Motor neuron (in vitro differentiated cells): Measurements from ENCODE around the gene PCDHA10. TPM values are rescaled to one million over a fixed set of nuclear protein-coding genes. Genes with fewer than 3 reads are reported as not detected.
"Not testable (repeated sequence)": the region's sequence is repeated elsewhere in the genome, so short reads cannot be mapped to it uniquely, and the experiment has no call there.

Experiments used
- ATAC-seq, 8 experiments: fragments of 200-7000 bp; cut with Tn5 transposase; replicated peaks in 6 of 8; 2 replicates each; pipeline ENCODE4 v1.8.0; 2021; ENCODE audit warnings: mild to moderate bottlenecking in 8 of 8, moderate library complexity in 8 of 8
- H3K27ac ChIP-seq, 2 donors: fragments of 250-450 bp; sonication (Bioruptor Pico); 2 replicates each; pipeline ENCODE4 v1.9.0; 2021; ENCODE audit warnings: antibody characterized with exemption in 2 of 2, mild to moderate bottlenecking in 2 of 2, moderate library complexity in 1 of 2
- H3K4me1 ChIP-seq, 2 donors: fragments of 250-450 bp; sonication (Bioruptor Pico); replicated peaks in 1 of 2; 2 replicates each; pipeline ENCODE4 v1.6.1; 2021; ENCODE audit warnings: antibody characterized with exemption in 2 of 2, mild to moderate bottlenecking in 2 of 2, moderate library complexity in 1 of 2
- H3K4me3 ChIP-seq, 5 donors: fragments of 250-450 bp; sonication (Bioruptor Pico); 2 replicates each; pipeline ENCODE4 v1.9.0; 2021; ENCODE audit warnings: antibody characterized with exemption in 5 of 5, mild to moderate bottlenecking in 5 of 5, moderate library complexity in 4 of 5
- WGBS, 10 experiments: fragments of 450-650 bp; shearing (Covaris generic); methylation state at CpG; one replicate each; pipeline ENCODE4 v1.0.0; 2022; 5-methylcytosine and 5-hydroxymethylcytosine counted together
- in situ Hi-C, 9 experiments: fragments of 400-800 bp; cut with MboI; loops; one replicate each; pipeline ENCODE4 v1.15.0; 2021; ENCODE audit warnings: low sequenced_read_pairs in 9 of 9, low pct_unique_long_range_greater_than_20kb in 2 of 9; ENCODE audit not compliant: unreplicated experiment in 9 of 9
- total RNA-seq, 8 experiments: library from RNA; unstranded; fragments of 300-600 nt; gene quantifications; 2 replicates each; pipeline versions ENCODE4 v1.2.3 to v1.2.4, GENCODE V29; 2022

PCDHA10 gene
- total RNA-seq, 8 experiments from 2014 or later, result 0.10 to 8.1 (median 2.0) TPM

DNA sequence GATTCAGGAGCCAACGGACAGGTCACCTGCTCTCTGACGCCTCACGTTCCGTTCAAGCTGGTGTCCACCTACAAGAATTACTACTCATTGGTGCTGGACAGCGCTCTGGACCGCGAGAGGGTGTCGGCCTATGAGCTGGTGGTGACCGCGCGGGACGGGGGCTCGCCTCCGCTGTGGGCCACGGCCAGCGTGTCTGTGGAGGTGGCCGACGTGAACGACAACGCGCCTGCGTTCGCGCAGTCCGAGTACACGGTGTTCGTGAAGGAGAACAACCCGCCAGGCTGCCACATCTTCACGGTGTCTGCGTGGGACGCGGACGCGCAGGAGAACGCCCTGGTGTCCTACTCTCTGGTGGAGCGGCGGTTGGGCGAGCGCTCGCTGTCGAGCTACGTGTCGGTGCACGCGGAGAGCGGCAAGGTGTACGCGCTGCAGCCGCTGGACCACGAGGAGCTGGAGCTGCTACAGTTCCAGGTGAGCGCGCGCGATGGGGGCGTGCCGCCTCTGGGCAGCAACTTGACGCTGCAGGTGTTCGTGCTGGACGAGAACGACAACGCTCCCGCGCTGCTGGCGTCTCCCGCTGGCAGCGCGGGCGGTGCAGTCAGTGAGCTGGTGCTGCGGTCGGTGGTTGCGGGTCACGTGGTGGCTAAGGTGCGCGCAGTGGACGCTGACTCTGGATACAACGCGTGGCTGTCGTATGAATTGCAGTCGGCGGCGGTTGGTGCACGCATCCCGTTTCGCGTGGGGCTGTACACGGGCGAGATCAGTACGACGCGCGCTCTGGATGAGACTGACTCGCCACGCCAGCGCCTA, 1.7 kb downstream of the PCDHA10 start:
- in situ Hi-C loops, result loop anchor here in 1 of 9 experiments (25.0 kb wide), 1 partner anchor 180 kb away; no protein-coding TSS in a partner anchor
- H3K4me3 ChIP-seq, result no peak overlapping the region
- 57 to 96% (median 93%) methylated on average over 3 to 31 of the region's 94 CpGs; no CpG with 5 or more reads in 4 of the 10 experiments for WGBS, 10 experiments
- H3K27ac ChIP-seq, result no peak overlapping the region
- no peaks in the 10 kb centered on the region for H3K4me1 ChIP-seq
- no peak for ATAC-seq

DNA sequence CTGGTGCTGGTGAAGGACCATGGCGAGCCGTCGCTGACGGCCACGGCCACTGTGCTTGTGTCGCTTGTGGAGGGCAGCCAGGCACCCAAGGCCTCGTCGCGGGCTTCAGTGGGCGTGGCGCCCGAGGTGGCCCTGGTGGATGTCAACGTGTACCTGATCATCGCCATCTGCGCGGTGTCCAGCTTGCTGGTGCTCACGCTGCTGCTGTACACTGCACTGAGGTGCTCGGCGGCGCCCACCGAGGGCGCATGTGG, 2.2 kb downstream of the PCDHA10 start:
- 80 to 95% methylated on average over 1 to 11 of the region's 22 CpGs; no CpG with 5 or more reads in 8 of the 10 experiments for WGBS, 10 experiments
- Histone ChIP-seq H3K4me3 (no peak overlapping the region), H3K27ac (no peak overlapping the region), H3K4me1 (no peaks in the 10 kb centered on the region)
- ATAC-seq, result no peak
- in situ Hi-C loops, result loop anchor here in 1 of 9 experiments (25.0 kb wide), 1 partner anchor 179 kb away; no protein-coding TSS in a partner anchor

DNA sequence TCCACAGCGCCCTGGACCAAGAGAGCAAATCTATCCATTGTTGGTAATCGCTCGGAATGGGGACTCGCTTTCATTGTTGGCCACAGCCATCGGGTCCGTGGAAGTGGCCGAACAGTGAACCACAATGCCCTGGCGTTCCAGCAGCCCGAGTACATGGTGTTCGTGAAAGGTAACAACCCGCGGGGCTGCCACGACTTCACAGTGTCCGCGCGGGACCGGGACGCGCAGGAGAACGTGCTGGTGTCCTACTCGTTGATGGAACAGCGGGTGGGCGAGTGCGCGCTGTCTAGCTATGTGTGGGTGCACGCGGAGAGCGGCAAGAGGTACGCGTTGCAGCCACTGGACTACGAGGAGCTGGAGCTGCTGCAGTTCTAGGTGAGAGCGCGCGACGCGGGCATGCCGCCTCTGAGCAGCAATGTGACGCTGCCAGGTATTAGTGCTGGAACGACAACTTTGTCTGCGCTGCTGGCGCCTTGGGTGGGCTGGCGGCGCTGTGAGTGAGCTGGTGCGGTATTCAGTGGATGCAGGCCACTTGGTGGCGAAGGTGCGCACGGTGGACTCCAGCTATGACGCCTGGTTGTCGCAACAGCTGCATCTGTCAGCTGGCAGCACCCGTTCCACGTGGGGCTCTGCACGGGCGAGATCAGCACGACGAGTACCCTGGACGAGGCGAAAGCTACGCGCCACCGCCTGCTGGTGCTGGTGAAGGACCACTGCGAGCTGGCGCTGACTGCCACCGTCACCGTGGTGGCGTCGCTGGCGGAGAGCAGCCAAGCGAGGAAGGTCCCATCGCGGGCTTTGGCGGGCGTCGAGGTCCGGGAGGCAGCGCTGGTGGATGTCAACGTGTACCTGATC, 7.0 kb downstream of the PCDHA10 start:
- Histone ChIP-seq H3K4me3 (no peak overlapping the region), H3K27ac (no peak overlapping the region), H3K4me1 (no peaks in the 10 kb centered on the region)
- ATAC-seq, result no peak
- 5 to 100% (median 95%) methylated on average over 1 to 46 of the region's 76 CpGs for WGBS, 10 experiments
- in situ Hi-C loops, result loop anchor here in 1 of 9 experiments (25.0 kb wide), 1 partner anchor 175 kb away; no protein-coding TSS in a partner anchor

DNA sequence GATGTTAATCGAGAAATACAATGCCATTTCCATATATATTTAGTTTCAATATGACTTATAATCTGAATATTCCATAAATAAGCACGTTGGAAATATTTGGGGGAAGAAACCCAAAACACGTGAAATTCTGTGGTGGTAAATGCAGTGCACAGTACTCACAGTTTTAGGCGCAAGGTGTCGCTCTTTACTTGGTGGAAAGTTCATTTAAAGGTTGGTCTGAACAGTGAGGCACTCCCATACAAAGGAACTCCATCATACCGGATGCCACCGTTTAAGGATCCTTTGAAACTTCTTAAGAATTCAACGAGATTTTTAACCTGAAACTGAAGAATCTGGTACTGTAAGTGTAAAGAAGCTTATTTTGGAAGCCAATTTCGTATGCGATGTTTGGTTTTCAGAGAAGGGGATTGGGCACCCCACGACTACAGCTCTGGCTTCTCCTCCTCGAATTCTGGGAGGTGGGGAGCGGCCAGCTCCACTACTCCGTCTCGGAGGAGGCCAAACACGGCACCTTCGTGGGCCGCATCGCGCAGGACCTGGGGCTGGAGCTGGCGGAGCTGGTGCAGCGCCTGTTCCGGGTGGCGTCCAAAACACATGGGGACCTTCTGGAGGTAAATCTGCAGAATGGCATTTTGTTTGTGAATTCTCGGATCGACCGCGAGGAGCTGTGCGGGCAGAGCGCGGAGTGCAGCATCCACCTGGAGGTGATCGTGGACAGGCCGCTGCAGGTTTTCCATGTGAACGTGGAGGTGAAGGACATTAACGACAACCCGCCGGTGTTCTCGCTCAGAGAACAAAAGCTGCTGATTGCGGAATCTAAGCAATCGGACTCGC, 13.2 kb downstream of the PCDHA10 start, which contains the start of gene PCDHA11:
PCDHA11 (plus strand) TSS at position 237 of the 834 bp plus-strand sequence; CDS start at position 384, 147 bp downstream.
- WGBS, 10 experiments, result 0 to 97% (median 48%) methylated on average over 2 to 20 of the region's 41 CpGs
- no peaks in the 10 kb centered on the region for H3K4me1 ChIP-seq
- ATAC-seq, result peak in 4 of 8 experiments; percentile 59 to 99 (median 71)
- in situ Hi-C loops, result loop anchor here in 1 of 9 experiments (25.0 kb wide), 1 partner anchor 168 kb away; no protein-coding TSS in a partner anchor
- H3K4me3 ChIP-seq, result peak within 1 kb of the TSS in 4 of 5 donors; percentile 5 to 52 (median 24)
- H3K27ac ChIP-seq, result peak within 1 kb of the TSS in 1 of 2 donors; percentile 85

DNA sequence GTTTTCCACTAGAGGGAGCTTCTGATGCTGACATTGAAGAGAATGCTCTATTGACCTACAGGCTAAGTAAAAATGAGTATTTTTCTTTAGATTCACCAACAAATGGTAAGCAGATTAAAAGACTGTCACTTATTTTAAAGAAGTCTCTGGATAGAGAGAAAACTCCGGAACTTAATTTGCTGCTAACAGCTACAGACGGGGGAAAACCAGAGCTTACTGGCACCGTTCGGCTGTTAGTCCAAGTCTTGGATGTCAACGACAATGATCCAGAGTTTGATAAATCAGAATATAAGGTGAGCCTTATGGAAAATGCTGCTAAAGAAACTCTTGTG, 13.8 kb downstream of the PCDHA10 start:
- H3K27ac ChIP-seq, result peak overlapping the region in 1 of 2 donors; percentile 85
- peak overlapping the region in 2 of 5 donors; percentile 35 to 52 for H3K4me3 ChIP-seq
- H3K4me1 ChIP-seq, result no peaks in the 10 kb centered on the region
- no peak for ATAC-seq
- 32 to 100% (median 93%) methylated on average over 1 to 5 of the region's 5 CpGs; no CpG with 5 or more reads in 1 of the 10 experiments for WGBS, 10 experiments
- in situ Hi-C loops, result loop anchor here in 1 of 9 experiments (25.0 kb wide), 1 partner anchor 168 kb away; no protein-coding TSS in a partner anchor

DNA sequence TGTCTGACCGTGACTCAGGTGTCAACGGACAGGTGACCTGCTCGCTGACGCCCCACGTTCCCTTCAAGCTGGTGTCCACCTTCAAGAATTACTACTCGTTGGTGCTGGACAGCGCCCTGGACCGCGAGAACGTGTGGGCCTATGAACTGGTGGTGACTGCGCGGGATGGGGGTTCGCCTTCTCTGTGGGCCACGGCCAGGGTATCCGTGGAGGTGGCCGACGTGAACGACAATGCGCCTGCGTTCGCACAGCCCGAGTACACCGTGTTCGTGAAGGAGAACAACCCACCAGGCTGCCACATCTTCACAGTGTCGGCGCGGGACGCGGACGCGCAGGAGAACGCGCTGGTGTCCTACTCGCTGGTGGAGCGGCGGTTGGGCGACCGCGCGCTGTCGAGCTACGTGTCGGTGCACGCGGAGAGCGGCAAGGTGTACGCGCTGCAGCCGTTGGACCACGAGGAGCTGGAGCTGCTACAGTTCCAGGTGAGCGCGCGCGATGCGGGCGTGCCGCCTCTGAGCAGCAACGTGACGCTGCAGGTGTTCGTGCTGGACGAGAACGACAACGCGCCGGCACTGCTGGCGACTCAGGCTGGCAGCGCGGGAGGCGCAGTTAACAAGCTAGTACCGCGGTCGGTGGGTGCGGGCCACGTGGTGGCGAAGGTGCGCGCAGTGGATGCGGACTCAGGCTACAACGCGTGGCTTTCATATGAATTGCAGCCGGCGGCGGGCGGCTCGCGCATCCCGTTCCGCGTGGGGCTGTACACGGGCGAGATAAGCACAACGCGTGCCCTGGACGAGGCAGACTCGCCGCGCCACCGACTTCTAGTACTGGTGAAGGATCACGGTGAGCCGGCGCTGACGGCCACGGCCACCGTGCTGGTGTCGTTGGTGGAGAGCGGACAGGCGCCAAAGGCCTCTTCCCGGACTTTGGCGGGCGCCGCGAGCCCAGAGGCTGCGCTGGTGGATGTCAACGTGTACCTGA, 14.8 kb downstream of the PCDHA10 start:
- in situ Hi-C loops, result loop anchor here in 3 of 9 experiments (5.0 to 25.0 kb wide), 3 partner anchors 167 to 174 kb away; no protein-coding TSS in a partner anchor
- H3K27ac ChIP-seq, result no peak overlapping the region
- H3K4me3 ChIP-seq, result no peak overlapping the region
- no peak for ATAC-seq
- no peaks in the 10 kb centered on the region for H3K4me1 ChIP-seq
- WGBS, 10 experiments, result 0 to 100% (median 96%) methylated on average over 1 to 46 of the region's 114 CpGs; no CpG with 5 or more reads in 1 of the 10 experiments

DNA sequence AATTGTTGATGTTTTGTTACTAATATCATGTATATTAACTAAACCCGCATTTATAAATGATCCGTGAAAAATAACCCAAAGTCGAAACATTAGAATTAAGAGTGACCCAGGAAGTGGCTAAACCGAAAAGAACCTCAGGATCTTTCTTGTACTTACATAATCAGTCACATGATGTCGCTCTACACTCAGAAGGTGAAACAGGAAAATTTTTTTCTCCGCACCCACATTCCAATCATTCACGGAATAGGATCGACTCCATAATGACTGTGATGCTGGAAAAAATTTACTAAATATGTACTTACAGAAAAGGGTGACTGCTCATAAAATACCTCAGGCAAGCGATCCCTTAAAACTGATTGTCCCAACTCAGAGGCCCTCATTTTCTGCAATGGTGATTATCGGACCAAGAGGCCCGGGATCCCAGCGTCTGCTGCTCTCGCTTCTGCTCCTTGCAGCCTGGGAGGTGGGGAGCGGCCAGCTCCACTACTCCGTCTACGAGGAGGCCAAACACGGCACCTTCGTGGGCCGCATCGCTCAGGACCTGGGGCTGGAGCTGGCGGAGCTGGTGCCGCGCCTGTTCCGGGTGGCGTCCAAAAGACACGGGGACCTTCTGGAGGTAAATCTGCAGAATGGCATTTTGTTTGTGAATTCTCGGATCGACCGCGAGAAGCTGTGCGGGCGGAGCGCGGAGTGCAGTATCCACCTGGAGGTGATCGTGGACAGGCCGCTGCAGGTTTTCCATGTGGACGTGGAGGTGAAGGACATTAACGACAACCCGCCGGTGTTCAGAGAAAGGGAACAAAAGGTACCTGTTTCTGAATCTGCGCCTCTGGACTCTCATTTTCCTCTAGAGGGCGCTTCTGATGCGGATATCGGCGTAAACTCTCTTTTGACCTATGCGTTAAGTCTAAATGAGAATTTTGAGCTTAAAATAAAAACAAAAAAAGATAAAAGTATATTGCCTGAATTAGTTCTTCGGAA, 19.7 kb downstream of the PCDHA10 start, which contains the start of gene PCDHA12:
PCDHA12 (plus strand) TSS at position 224 of the 981 bp plus-strand sequence; CDS start at position 389, 165 bp downstream.
- Histone ChIP-seq H3K4me3 (peak within 1 kb of the TSS in 4 of 5 donors; percentile 42 to 69 (median 52)), H3K4me1 (no peaks in the 10 kb centered on the region), H3K27ac (peak within 1 kb of the TSS in 1 of 2 donors; percentile 79)
- WGBS, 10 experiments, result 4 to 92% (median 27%) methylated on average over 8 to 36 of the region's 47 CpGs
- ATAC-seq, result peak in 4 of 8 experiments; percentile 61 to 84 (median 68)
- in situ Hi-C loops, result loop anchor here in 2 of 9 experiments (10.0 to 25.0 kb wide), 2 partner anchors 162 to 169 kb away; no protein-coding TSS in a partner anchor

DNA sequence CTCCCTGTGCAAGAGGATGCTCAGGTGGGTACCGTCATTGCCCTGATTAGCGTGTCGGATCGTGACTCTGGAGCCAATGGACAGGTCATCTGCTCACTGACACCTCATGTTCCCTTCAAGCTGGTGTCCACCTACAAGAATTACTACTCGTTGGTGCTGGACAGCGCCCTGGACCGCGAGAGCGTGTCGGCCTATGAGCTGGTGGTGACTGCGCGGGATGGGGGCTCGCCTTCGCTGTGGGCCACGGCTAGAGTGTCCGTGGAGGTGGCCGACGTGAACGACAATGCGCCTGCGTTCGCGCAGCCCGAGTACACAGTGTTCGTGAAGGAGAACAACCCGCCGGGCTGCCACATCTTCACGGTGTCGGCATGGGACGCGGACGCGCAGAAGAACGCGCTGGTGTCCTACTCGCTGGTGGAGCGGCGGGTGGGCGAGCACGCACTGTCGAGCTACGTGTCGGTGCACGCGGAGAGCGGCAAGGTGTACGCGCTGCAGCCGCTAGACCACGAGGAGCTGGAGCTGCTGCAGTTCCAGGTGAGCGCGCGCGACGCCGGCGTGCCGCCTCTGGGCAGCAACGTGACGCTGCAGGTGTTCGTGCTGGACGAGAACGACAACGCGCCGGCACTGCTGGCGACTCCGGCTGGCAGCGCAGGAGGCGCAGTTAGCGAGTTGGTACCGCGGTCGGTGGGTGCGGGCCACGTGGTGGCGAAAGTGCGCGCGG, 21.0 kb downstream of the PCDHA10 start:
- not testable (repeated sequence) for ATAC-seq, H3K4me1 ChIP-seq, H3K27ac ChIP-seq
- in situ Hi-C loops, result loop anchor here in 2 of 9 experiments (10.0 to 25.0 kb wide), 2 partner anchors 161 to 168 kb away; no protein-coding TSS in a partner anchor
- peak overlapping the region in 2 of 5 donors; percentile 54 to 69 for H3K4me3 ChIP-seq
- WGBS, 10 experiments, result 30 to 100% (median 97%) methylated on average over 3 to 25 of the region's 80 CpGs; no CpG with 5 or more reads in 3 of the 10 experiments

DNA sequence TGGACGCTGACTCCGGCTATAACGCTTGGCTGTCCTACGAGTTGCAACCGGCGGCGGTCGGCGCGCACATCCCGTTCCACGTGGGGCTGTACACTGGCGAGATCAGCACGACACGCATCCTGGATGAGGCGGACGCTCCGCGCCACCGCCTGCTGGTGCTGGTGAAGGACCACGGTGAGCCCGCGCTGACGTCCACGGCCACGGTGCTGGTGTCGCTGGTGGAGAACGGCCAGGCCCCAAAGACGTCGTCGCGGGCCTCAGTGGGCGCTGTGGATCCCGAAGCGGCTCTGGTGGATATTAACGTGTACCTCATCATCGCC, 21.5 kb downstream of the PCDHA10 start:
- H3K4me1 ChIP-seq, result no peaks in the 10 kb centered on the region
- H3K4me3 ChIP-seq, result no peak overlapping the region
- WGBS, 10 experiments, result 40 to 99% (median 89%) methylated on average over 1 to 14 of the region's 37 CpGs; no CpG with 5 or more reads in 6 of the 10 experiments
- ATAC-seq, result no peak
- in situ Hi-C loops, result loop anchor here in 2 of 9 experiments (10.0 to 25.0 kb wide), 2 partner anchors 160 to 168 kb away; no protein-coding TSS in a partner anchor
- no peak overlapping the region for H3K27ac ChIP-seq
